IPS DF 6.9 (cell line): ENCODE results near the gene WNT5A.
A peak's percentile ranks its signal among the peaks of the same experiment; 100 is the strongest.

Experiments
- DNase-seq: peaks from one replicate; pipeline ENCODE4 v3.0.0-alpha.2; 2013; ENCODE audit warnings: low read depth, low spot score
- H3K27ac ChIP-seq: one replicate; pipeline ENCODE4 v1.5.1; 2013; ENCODE audit warnings: low read length, control low read depth
- H3K27me3 ChIP-seq: 2 replicates; pipeline ENCODE4 v1.6.1; 2013; ENCODE audit warnings: mild to moderate bottlenecking, low read length; ENCODE audit not compliant: control insufficient read depth, insufficient read depth
- H3K36me3 ChIP-seq: 2 replicates; pipeline ENCODE4 v1.6.1; 2013; ENCODE audit warnings: low read length; ENCODE audit not compliant: control insufficient read depth, insufficient read depth
- H3K4me1 ChIP-seq: 2 replicates; pipeline ENCODE4 v1.6.1; 2013; ENCODE audit warnings: low read length; ENCODE audit not compliant: control insufficient read depth, insufficient read depth
- H3K4me3 ChIP-seq: 2 replicates; pipeline ENCODE4 v1.5.1; 2013; ENCODE audit warnings: mild to moderate bottlenecking, low read length
- H3K9me3 ChIP-seq: 2 replicates; pipeline ENCODE4 v1.6.1; 2013; ENCODE audit warnings: low read length, inconsistent platforms; ENCODE audit not compliant: control insufficient read depth, insufficient read depth
- WGBS: extraction: QIAGEN DNeasy Blood & Tissue Kit; methylation state at CpG from one replicate; pipeline ENCODE4 v1.1.7; 2013; ENCODE audit warnings: mixed read lengths, missing lambda C conversion rate; ENCODE audit not compliant: insufficient read length, insufficient coverage; 5-methylcytosine and 5-hydroxymethylcytosine counted together

Gene WNT5A

GRCh38 chr3:55486857-55487380, at the start of gene WNT5A:
Gene WNT5A (minus strand): TSS chr3:55487306. CDS start chr3:55486985, 321 bp downstream.
- Histone ChIP-seq H3K4me3 (peak within 1 kb of the TSS; percentile 43; the same call in 1 of the 2 replicates), H3K4me1 (0 out of 2 replicates have a peak, but pooled peaks cover 2% of the 10 kb centered on the region), H3K36me3 (no peaks in the 10 kb centered on the region), H3K27ac (no peak within 1 kb of the TSS), H3K27me3 (peaks cover 35% of the 10 kb centered on the region), H3K9me3 (no peaks in the 10 kb centered on the region)
- no peak for DNase-seq
- no CpG with 5 or more reads among the region's 52 CpGs for WGBS

DNA sequence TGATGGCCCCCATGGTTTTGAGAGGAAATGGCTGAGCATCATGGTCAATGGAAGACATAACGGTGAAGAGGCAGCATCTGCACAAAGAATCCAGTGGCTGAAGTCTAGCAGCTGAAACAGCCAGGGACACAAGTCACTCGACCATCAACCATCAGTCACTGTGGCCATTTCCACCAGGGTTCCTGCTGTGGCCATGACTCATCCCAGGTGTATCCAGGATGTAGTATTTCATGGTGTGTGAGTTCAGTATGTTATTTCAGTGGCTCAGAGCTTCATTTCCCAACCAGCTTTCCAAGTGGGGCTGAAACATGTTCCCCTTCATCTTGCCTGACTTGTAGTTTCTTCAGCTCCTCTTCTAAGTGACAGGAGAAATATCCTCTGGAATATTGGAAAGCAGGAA, 47.8 kb upstream of the WNT5A start:
- Histone ChIP-seq H3K27ac (no peak overlapping the region), H3K27me3 (no peaks in the 10 kb centered on the region), H3K36me3 (no peaks in the 10 kb centered on the region), H3K4me3 (no peak overlapping the region), H3K9me3 (no peaks in the 10 kb centered on the region), H3K4me1 (peaks cover 5% of the 10 kb centered on the region)
- no CpG with 5 or more reads among the region's 2 CpGs for WGBS
- no peak for DNase-seq

DNA sequence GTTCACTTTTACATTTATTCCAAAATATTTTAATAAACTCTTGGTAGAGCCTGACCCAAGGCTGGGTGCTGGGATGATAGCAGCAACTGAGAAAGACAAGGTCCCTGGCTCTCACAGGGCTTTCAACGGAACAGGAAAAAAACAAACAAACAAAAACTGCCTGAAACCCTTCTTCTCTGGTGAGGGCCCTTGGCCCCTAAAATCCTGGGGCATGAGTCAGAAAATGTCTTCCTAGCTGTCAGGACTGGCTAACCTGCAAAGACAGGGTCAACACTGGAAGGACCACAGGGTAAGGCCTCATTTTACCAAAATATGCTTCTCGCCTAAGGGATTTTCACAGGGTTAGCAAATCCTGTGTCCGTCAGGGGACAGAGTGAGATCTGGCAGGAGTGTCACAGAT, 45.7 kb upstream of the WNT5A start:
- no peak for DNase-seq
- peaks cover 4% of the 10 kb centered on the region for H3K4me1 ChIP-seq
- H3K9me3 ChIP-seq: no peaks in the 10 kb centered on the region
- H3K27me3 ChIP-seq: no peaks in the 10 kb centered on the region
- no peak overlapping the region for H3K27ac ChIP-seq
- no peaks in the 10 kb centered on the region for H3K36me3 ChIP-seq
- H3K4me3 ChIP-seq: no peak overlapping the region
- WGBS: no CpG with 5 or more reads among the region's 3 CpGs

DNA sequence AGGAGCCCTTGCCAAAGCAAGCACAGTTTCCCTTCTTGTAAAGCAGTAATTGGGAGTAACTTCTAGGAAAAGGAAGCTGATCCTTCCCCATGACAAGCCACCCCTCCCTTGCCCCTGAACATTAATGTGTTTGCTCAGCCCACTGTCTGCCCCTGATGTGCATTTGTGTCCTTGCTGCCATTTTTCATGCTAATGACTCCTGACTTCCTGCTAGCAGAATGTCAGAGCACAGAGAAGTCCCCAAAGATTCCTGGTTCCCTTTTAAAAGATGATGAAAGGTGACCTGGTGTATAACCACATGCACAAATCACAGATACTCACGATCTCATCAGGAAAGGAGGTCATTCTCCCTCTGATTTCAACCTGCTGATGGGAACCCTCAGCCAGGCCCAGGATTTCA, 44.2 kb upstream of the WNT5A start:
- H3K4me1 ChIP-seq: peaks cover 4% of the 10 kb centered on the region
- DNase-seq: no peak
- no CpG with 5 or more reads among the region's 1 CpG for WGBS

GRCh38 chr3:55527361-55527760, 40.3 kb upstream of the WNT5A start:
- H3K9me3 ChIP-seq: no peaks in the 10 kb centered on the region
- WGBS: no CpG with 5 or more reads among the region's 4 CpGs
- no peak overlapping the region for H3K27ac ChIP-seq
- no peak for DNase-seq
- no peaks in the 10 kb centered on the region for H3K36me3 ChIP-seq
- no peaks in the 10 kb centered on the region for H3K27me3 ChIP-seq
- H3K4me1 ChIP-seq: peaks cover 4% of the 10 kb centered on the region
- no peak overlapping the region for H3K4me3 ChIP-seq

More for the DNA sequence above, 44.2 kb upstream of the WNT5A start:
- no peaks in the 10 kb centered on the region for H3K27me3 ChIP-seq
- no peaks in the 10 kb centered on the region for H3K9me3 ChIP-seq
- H3K4me3 ChIP-seq: no peak overlapping the region
- H3K36me3 ChIP-seq: no peaks in the 10 kb centered on the region
- H3K27ac ChIP-seq: no peak overlapping the region

DNA sequence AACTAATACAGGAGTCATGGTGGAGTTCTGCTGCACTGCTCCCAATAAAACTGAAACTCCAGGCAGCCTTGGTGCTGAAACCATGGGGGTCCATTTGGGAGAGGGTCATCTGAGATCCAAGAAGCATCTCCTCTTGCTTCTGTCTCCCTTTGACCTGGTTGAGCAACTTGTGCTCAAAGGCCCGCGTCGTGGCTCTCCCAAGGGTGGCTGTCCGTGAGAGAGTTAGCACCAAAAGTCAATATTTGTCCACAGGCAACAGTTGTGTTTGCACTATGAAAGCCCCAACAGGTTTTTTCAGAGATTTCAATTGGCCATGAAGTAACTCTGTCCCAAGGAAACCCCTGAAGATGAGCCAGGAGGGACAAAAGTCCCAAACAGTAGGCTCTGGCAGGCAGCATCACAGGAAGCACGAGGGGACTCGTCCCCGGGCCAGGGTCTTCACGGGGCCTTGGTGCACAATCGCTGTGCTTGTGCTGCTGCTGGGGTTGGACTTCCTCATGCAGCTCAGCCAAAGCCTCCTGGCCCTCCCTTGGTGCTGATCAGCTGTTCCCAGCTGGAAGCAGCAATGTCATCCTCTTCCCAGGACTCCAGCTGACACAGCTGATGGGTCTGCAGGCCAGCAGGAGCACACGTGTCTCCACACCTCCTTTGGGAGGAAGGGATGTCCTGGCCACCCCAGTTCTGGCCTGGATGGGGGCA, 39.4 kb upstream of the WNT5A start:
- H3K27me3 ChIP-seq: no peaks in the 10 kb centered on the region
- no peak overlapping the region for H3K4me3 ChIP-seq
- WGBS: no CpG with 5 or more reads among the region's 10 CpGs
- H3K4me1 ChIP-seq: peaks cover 2% of the 10 kb centered on the region
- no peaks in the 10 kb centered on the region for H3K9me3 ChIP-seq
- DNase-seq: no peak
- H3K27ac ChIP-seq: no peak overlapping the region
- H3K36me3 ChIP-seq: no peaks in the 10 kb centered on the region

DNA sequence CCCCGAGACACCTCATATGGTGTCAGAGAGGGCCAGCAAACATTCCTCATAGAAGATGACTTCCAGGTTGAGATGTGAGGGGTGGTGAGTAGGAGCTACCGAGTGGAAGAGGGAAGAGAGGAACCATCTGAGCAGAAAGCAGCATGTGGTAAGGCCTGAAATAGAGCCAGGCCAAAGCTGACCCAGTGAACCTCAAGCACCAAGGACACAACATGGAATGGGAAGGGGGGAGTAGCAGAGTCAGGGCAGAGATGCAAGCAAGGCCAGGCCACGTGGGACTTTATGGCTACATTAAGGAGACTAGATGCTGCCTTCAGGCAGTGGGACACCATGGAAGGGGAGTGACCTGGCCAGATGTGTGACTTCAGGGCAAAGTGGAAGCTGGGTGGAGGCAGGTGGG, 38.3 kb upstream of the WNT5A start:
- Histone ChIP-seq H3K36me3 (no peaks in the 10 kb centered on the region), H3K27ac (no peak overlapping the region), H3K4me1 (peaks cover 2% of the 10 kb centered on the region; the same call in 1 of the 2 replicates), H3K9me3 (no peaks in the 10 kb centered on the region), H3K27me3 (no peaks in the 10 kb centered on the region), H3K4me3 (no peak overlapping the region)
- no peak for DNase-seq
- no CpG with 5 or more reads among the region's 3 CpGs for WGBS

GRCh38 chr3:55524565-55525244, 37.6 kb upstream of the WNT5A start:
- no peak overlapping the region for H3K27ac ChIP-seq
- DNase-seq: no peak
- no peaks in the 10 kb centered on the region for H3K36me3 ChIP-seq
- H3K27me3 ChIP-seq: no peaks in the 10 kb centered on the region
- WGBS: no CpG with 5 or more reads among the region's 4 CpGs
- peaks cover 2% of the 10 kb centered on the region; the same call in 1 of the 2 replicates for H3K4me1 ChIP-seq
- no peaks in the 10 kb centered on the region for H3K9me3 ChIP-seq
- H3K4me3 ChIP-seq: no peak overlapping the region

GRCh38 chr3:55523471-55523870, 36.4 kb upstream of the WNT5A start:
- Histone ChIP-seq H3K4me3 (no peak overlapping the region), H3K4me1 (peaks cover 2% of the 10 kb centered on the region; the same call in 1 of the 2 replicates), H3K27ac (no peak overlapping the region), H3K36me3 (no peaks in the 10 kb centered on the region), H3K9me3 (no peaks in the 10 kb centered on the region), H3K27me3 (no peaks in the 10 kb centered on the region)
- no CpG with 5 or more reads among the region's 2 CpGs for WGBS
- no peak for DNase-seq

- Histone ChIP-seq H3K27ac (no peak overlapping the region), H3K4me1 (peaks cover 2% of the 10 kb centered on the region; the same call in 1 of the 2 replicates), H3K36me3 (no peaks in the 10 kb centered on the region), H3K4me3 (no peak overlapping the region), H3K9me3 (no peaks in the 10 kb centered on the region), H3K27me3 (no peaks in the 10 kb centered on the region)
- WGBS: no CpG with 5 or more reads among the region's 6 CpGs
- DNase-seq: no peak
Observed at GRCh38 chr3:55521738-55522421, 34.8 kb upstream of the WNT5A start.
